Left colon (tissue), 2 donors: ENCODE data around the gene DLGAP4. TPM values are rescaled to one million over a fixed set of nuclear protein-coding genes. Genes with fewer than 3 reads are reported as not detected.

ENCODE experiments used
- ATAC-seq: fragments of 200-7000 bp; cut with Tn5 transposase; one replicate; pipeline ENCODE4 v1.9.1; 2020; ENCODE audit warnings: mild to moderate bottlenecking, moderate library complexity
- DNase-seq, 2 donors: peaks; one replicate each; pipeline ENCODE4 v3.0.0-alpha.2; 2020
- intact Hi-C, 2 donors: fragments of 100-400 bp; cut with DNase I in 1 of 2; cut with micrococcal nuclease in 1 of 2; formaldehyde crosslinking; loops; one replicate each; pipeline versions ENCODE4 v1.11.2 to v1.14.0; 2022; cut with DNase I, micrococcal nuclease
- total RNA-seq, 2 donors: library from RNA; stranded (reverse); fragmentation: NEBNext Ultra II Directional; extraction: Animal tissue kit (Norgen Biotek cat#: 25700); gene quantifications; one replicate each; pipeline ENCODE4 v1.2.1, GENCODE V29; 2021
- donor health status: DM: no; HTN: no; CAD: no.
- donor health status: DM: yes; HTN: yes; CAD: no.

The DLGAP4 gene
- total RNA-seq, 2 donors from 2014 or later, result 39.2 to 47.4 TPM

- intact Hi-C loops, result no loop called here
- ATAC-seq (no peak), DNase-seq (no peak)
Observed at GRCh38 chr20:36392989-36393388, 86.8 kb downstream of the DLGAP4 start.

- DNase-seq (no peak), ATAC-seq (no peak)
- intact Hi-C loops, result no loop called here
Observed at GRCh38 chr20:36394340-36394965, 88.3 kb downstream of the DLGAP4 start.

- no peak for ATAC-seq
- no peak for DNase-seq
- intact Hi-C loops, result no loop called here
Observed at GRCh38 chr20:36396340-36396739, 90.2 kb downstream of the DLGAP4 start.

- DNase-seq (no peak), ATAC-seq (no peak)
- intact Hi-C loops, result no loop called here
Observed at GRCh38 chr20:36396847-36397630, 90.9 kb downstream of the DLGAP4 start.

GRCh38 chr20:36398515-36398914, 92.4 kb downstream of the DLGAP4 start:
- ATAC-seq, result no peak
- intact Hi-C loops, result no loop called here
- no peak for DNase-seq

- peak; percentile 54 for ATAC-seq
Observed at GRCh38 chr20:36399147-36399968, 93.2 kb downstream of the DLGAP4 start.

GRCh38 chr20:36399969-36400545, 93.9 kb downstream of the DLGAP4 start:
- ATAC-seq (no peak), DNase-seq (no peak)
- intact Hi-C loops, result no loop called here

More at GRCh38 chr20:36399147-36399968, 93.2 kb downstream of the DLGAP4 start:
- intact Hi-C loops, result no loop called here
- peak in 1 of 2 donors; percentile 32 for DNase-seq

GRCh38 chr20:36400909-36401735, 95.0 kb downstream of the DLGAP4 start:
- intact Hi-C loops, result no loop called here
- DNase-seq (no peak), ATAC-seq (no peak)

- no peak for DNase-seq
- ATAC-seq, result no peak
- intact Hi-C loops, result no loop called here
Observed at GRCh38 chr20:36402708-36403107, 96.6 kb downstream of the DLGAP4 start.

GRCh38 chr20:36404435-36404978, 98.4 kb downstream of the DLGAP4 start:
- intact Hi-C loops, result no loop called here
- no peak for DNase-seq
- no peak for ATAC-seq

- intact Hi-C loops, result no loop called here
- no peak for DNase-seq
Observed at GRCh38 chr20:36405255-36405654, 99.1 kb downstream of the DLGAP4 start.

GRCh38 chr20:36407199-36407733, 101.1 kb downstream of the DLGAP4 start:
- ATAC-seq, result no peak
- intact Hi-C loops, result no loop called here
- no peak for DNase-seq

More at GRCh38 chr20:36405255-36405654, 99.1 kb downstream of the DLGAP4 start:
- ATAC-seq, result no peak

GRCh38 chr20:36408219-36408618, 102.1 kb downstream of the DLGAP4 start:
- DNase-seq (peak; percentile 34 to 53), ATAC-seq (peak; percentile 59)
- intact Hi-C loops, result no loop called here

- intact Hi-C loops, result no loop called here
- ATAC-seq, result no peak
Observed at GRCh38 chr20:36411861-36412454, 105.8 kb downstream of the DLGAP4 start.

GRCh38 chr20:36415475-36416002, 109.4 kb downstream of the DLGAP4 start:
- ATAC-seq (no peak), DNase-seq (no peak)
- intact Hi-C loops, result no loop called here

More at GRCh38 chr20:36411861-36412454, 105.8 kb downstream of the DLGAP4 start:
- DNase-seq, result no peak

- intact Hi-C loops, result no loop called here
- DNase-seq (no peak), ATAC-seq (no peak)
Observed at GRCh38 chr20:36418711-36419110, 112.6 kb downstream of the DLGAP4 start.

- ATAC-seq (no peak), DNase-seq (no peak)
- intact Hi-C loops, result no loop called here
Observed at GRCh38 chr20:36421641-36422040, 115.5 kb downstream of the DLGAP4 start.
